Cortex of kidney (tissue), 1 donor: ENCODE results near the gene C20orf202.
"Not testable (repeated sequence)": the region's sequence is repeated elsewhere in the genome, so short reads cannot be mapped to it uniquely, and the experiment has no call there.

Experiments used
- DNase-seq: peaks from one replicate; lab custom pipeline; 2025; lab: John Stamatoyannopoulos, UW

C20orf202 gene

GRCh38 chr20:1209447-1210387 lies 6.5 kb downstream of the C20orf202 start:
- DNase-seq: no peak

- DNase-seq: no peak
These were observed 7.2 kb downstream of the C20orf202 start for GRCh38 chr20:1210501-1210900.

GRCh38 chr20:1212023-1212422 lies 8.8 kb downstream of the C20orf202 start:
- no peak for DNase-seq

- DNase-seq: no peak
These were observed 9.5 kb downstream of the C20orf202 start for GRCh38 chr20:1212607-1213396.

GRCh38 chr20:1214838-1215261 lies 11.6 kb downstream of the C20orf202 start:
- no peak for DNase-seq

GRCh38 chr20:1215386-1216170 lies 12.3 kb downstream of the C20orf202 start:
- no peak for DNase-seq

GRCh38 chr20:1216527-1217427 lies 13.5 kb downstream of the C20orf202 start:
- not testable (repeated sequence) for DNase-seq

GRCh38 chr20:1222750-1223149 lies 19.5 kb downstream of the C20orf202 start:
- DNase-seq: not testable (repeated sequence)

GRCh38 chr20:1224205-1224890 lies 21.1 kb downstream of the C20orf202 start:
- DNase-seq: no peak

- DNase-seq: no peak
These were observed 22.1 kb downstream of the C20orf202 start for GRCh38 chr20:1225263-1225782.

GRCh38 chr20:1225783-1226654 lies 22.8 kb downstream of the C20orf202 start, which contains the start of gene RAD21L1:
Gene RAD21L1 (plus strand): TSS chr20:1226044. CDS start chr20:1228454, 2,410 bp downstream.
- DNase-seq: no peak

GRCh38 chr20:1229541-1229940 lies 26.3 kb downstream of the C20orf202 start:
- DNase-seq: no peak

- no peak for DNase-seq
These were observed 29.2 kb downstream of the C20orf202 start for GRCh38 chr20:1232286-1233111.

GRCh38 chr20:1240549-1240948 lies 37.3 kb downstream of the C20orf202 start:
- DNase-seq: no peak

- DNase-seq: no peak
These were observed 38.2 kb downstream of the C20orf202 start for GRCh38 chr20:1241456-1241855.

- no peak for DNase-seq
These were observed 38.8 kb downstream of the C20orf202 start for GRCh38 chr20:1242099-1242498.

- DNase-seq: no peak
These were observed 39.3 kb downstream of the C20orf202 start for GRCh38 chr20:1242530-1242929.

GRCh38 chr20:1245578-1245977 lies 42.3 kb downstream of the C20orf202 start:
- DNase-seq: no peak
